NCI-H2081 (cell line): ENCODE data around the gene SAMM50.

Source experiments
- DNase-seq, 2 experiments: peaks; one replicate each; lab custom pipeline; 2025; lab: John Stamatoyannopoulos, UW

Gene SAMM50

GRCh38 chr22:43955040-43955882, at the start of gene SAMM50:
TSS of gene SAMM50 (plus strand) at chr22:43955442. CDS start at chr22:43955578, 136 bp downstream.
- peak; percentile 81 to 90 for DNase-seq

- no peak for DNase-seq
These were observed 49.6 kb upstream of the SAMM50 start for GRCh38 chr22:43905681-43906080.

GRCh38 chr22:43909708-43910107, 45.5 kb upstream of the SAMM50 start:
- DNase-seq: no peak

- DNase-seq: no peak
These were observed 45.0 kb upstream of the SAMM50 start for GRCh38 chr22:43910178-43910695.

- DNase-seq: no peak
These were observed 43.9 kb upstream of the SAMM50 start for GRCh38 chr22:43911351-43911750.

- DNase-seq: no peak
These were observed 37.7 kb upstream of the SAMM50 start for GRCh38 chr22:43917521-43917920.

- DNase-seq: no peak
These were observed 35.9 kb upstream of the SAMM50 start for GRCh38 chr22:43919106-43919973.

- no peak for DNase-seq
These were observed 33.9 kb upstream of the SAMM50 start for GRCh38 chr22:43921370-43921769.

- DNase-seq: no peak
These were observed 33.1 kb upstream of the SAMM50 start for GRCh38 chr22:43922123-43922522.

GRCh38 chr22:43923191-43923590, 32.1 kb upstream of the SAMM50 start:
- DNase-seq: no peak

GRCh38 chr22:43923631-43924464, 31.4 kb upstream of the SAMM50 start, which contains the start of gene PNPLA3:
TSS of gene PNPLA3 (plus strand) at chr22:43923805. CDS start at chr22:43923912, 107 bp downstream.
- DNase-seq: peak; percentile 75 to 76

- no peak for DNase-seq
These were observed 30.4 kb upstream of the SAMM50 start for GRCh38 chr22:43924877-43925276.

GRCh38 chr22:43925433-43926348, 29.6 kb upstream of the SAMM50 start:
- peak; percentile 21 to 24 for DNase-seq

- DNase-seq: no peak
These were observed 28.9 kb upstream of the SAMM50 start for GRCh38 chr22:43926349-43926710.

GRCh38 chr22:43928468-43928867, 26.8 kb upstream of the SAMM50 start:
- no peak for DNase-seq

- DNase-seq: no peak
These were observed 26.3 kb upstream of the SAMM50 start for GRCh38 chr22:43928908-43929307.

GRCh38 chr22:43931771-43932170, 23.5 kb upstream of the SAMM50 start:
- no peak for DNase-seq

GRCh38 chr22:43941449-43941848, 13.8 kb upstream of the SAMM50 start:
- no peak for DNase-seq

- DNase-seq: no peak
These were observed 10.4 kb upstream of the SAMM50 start for GRCh38 chr22:43944670-43945430.
